RWPE1 (cell line): ENCODE measurements around the gene PALLD.

Source experiments
- CTCF ChIA-PET: fragments of 350-600 bp; sonication (Branson Sonifier 250); formaldehyde crosslinking; extraction: SDS; loops from one replicate; lab custom pipeline; 2021; lab: Yijun Ruan, JAX
- POLR2A ChIA-PET: fragments of 400-600 bp; formaldehyde crosslinking; extraction: SDS; loops from one replicate; lab custom pipeline; 2020; ENCODE audit warnings: antibody characterized with exemption; ENCODE audit not compliant: low non-redundant PET; lab: Yijun Ruan, JAX
- DNase-seq: peaks from one replicate; pipeline ENCODE4 v3.0.0; 2012; ENCODE audit warnings: low spot score
- H3K27ac ChIP-seq: fragments of 450-650 bp; 2 replicates; pipeline ENCODE4 v1.5.1; 2017
- CTCF ChIP-seq: fragments of 450-650 bp; conservative IDR thresholded peaks from 2 replicates; pipeline ENCODE4 v1.5.1; 2017; ENCODE audit warnings: low read depth, mild to moderate bottlenecking

Gene PALLD

GRCh38 chr4:168573870-168574269, 77.0 kb downstream of the PALLD start:
- H3K27ac ChIP-seq = no peak overlapping the region
- ChIA-PET CTCF (no interaction called here), POLR2A (no interaction called here)
- no peak for TF ChIP-seq CTCF
- DNase-seq = no peak

DNA sequence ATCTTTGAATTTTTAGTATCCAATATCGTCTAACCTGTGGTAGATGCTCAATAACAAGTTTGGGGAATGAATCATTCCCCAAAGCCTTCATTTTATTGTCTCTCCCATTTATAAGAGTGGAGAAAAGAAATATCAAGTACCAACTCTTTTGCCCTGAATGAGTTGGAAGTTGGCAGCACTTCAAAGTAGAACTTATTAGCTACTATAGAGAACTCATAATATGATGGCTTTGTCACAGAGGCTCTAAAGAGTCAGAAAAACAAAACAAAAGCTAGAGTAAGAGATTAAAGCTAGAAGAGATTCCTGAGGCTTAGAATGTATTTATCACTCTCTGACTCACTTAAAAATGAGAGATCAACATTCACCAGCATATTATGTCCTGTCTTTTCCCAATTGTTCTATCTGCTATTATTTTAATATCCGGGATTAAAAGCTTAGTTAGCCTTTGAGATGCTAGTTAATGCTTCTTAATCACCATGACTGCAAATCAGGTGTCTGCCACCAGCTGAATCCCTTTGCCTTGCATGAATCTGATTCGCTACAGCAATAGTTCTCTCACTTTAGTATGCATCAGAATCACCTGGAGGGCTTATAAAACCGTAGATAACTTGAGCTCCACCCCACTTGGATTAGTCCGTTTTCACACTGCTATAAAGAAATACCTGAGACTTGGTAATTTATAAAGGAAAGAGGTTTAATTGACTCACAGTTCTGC, 77.9 kb downstream of the PALLD start:
- POLR2A ChIA-PET = no interaction called here
- TF ChIP-seq CTCF = no peak
- DNase-seq = no peak
- CTCF ChIA-PET = interaction anchor here (1.2 kb wide), 1 partner anchor 11 kb away, joined by 4 read pairs; no protein-coding TSS in a partner anchor
- no peak overlapping the region for H3K27ac ChIP-seq

- CTCF ChIA-PET = interaction anchor here (0.7 to 1.2 kb wide), 2 partner anchors 10 to 421 kb away, joined by 3 to 4 read pairs; no protein-coding TSS in a partner anchor
- no peak for TF ChIP-seq CTCF
- POLR2A ChIA-PET = no interaction called here
- H3K27ac ChIP-seq = no peak overlapping the region
- DNase-seq = no peak
Measured at GRCh38 chr4:168575473-168575872, 78.6 kb downstream of the PALLD start.

GRCh38 chr4:168577624-168578023, 80.8 kb downstream of the PALLD start:
- H3K27ac ChIP-seq = no peak overlapping the region
- DNase-seq = no peak
- no peak for TF ChIP-seq CTCF
- POLR2A ChIA-PET = no interaction called here
- CTCF ChIA-PET = no interaction called here

GRCh38 chr4:168580228-168580627, 83.4 kb downstream of the PALLD start:
- no peak overlapping the region for H3K27ac ChIP-seq
- CTCF ChIA-PET = no interaction called here
- no peak for TF ChIP-seq CTCF
- no peak for DNase-seq
- POLR2A ChIA-PET = no interaction called here

DNA sequence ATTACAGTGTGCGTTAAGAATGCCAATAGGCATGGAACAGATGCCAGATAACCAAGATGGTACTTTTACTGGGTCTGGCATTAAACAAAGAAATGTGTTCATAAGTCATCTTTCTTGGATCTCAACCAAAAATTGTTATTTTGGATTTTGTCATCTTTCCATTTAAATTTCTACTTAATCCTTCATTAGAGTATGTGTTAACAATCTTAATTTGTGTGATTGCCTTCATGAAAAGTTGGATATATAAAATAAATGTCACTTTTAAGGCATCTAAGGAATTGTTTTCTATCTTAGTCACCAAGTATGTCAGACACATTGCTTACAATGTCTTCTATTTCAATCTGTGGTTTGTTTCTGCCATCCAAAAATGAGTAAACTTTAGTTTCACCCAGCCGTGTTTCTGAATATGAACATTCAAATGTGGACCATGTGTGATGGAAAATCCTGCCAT, 87.5 kb downstream of the PALLD start:
- CTCF ChIA-PET = no interaction called here
- no peak for TF ChIP-seq CTCF
- H3K27ac ChIP-seq = no peak overlapping the region
- POLR2A ChIA-PET = no interaction called here
- DNase-seq = no peak
